Measurements from ENCODE around the gene USHBP1. TPM values are rescaled to one million over a fixed set of nuclear protein-coding genes. Genes with fewer than 3 reads are reported as not detected.

USHBP1 gene
- total and polyA plus RNA-seq, 7 experiments from 2014 or later, result 0.22 to 1.2 (median 0.49) TPM; not detected in 1

GRCh38 chr19:17309198-17309964 lies 44.8 kb upstream of the USHBP1 start, which contains the start of gene DDA1:
TSS of gene DDA1 (plus strand) at chr19:17309563. CDS start at chr19:17309655, 92 bp downstream.
- Mint-ChIP-seq H3K9me3 (no peaks in the 10 kb centered on the region), H3K4me1 (peaks cover 32 to 60% (median 50%) of the 10 kb centered on the region in 7 donors), H3K36me3 (peaks cover 0 to 8% (median 0%) of the 10 kb centered on the region in 5 donors), H3K4me3 (peak within 1 kb of the TSS; percentile 91 to 100 (median 97)), H3K27ac (peak within 1 kb of the TSS; percentile 91 to 98 (median 94)), H3K27me3 (no peaks in the 10 kb centered on the region)
- H3K4me1 ChIP-seq (ENCODE audit: control insufficient read depth in 2 of 2, insufficient read depth in 2 of 2, low read length in 2 of 2), result peaks cover 22 to 28% of the 10 kb centered on the region in 2 donors
- intact Hi-C loops (cut with micrococcal nuclease), result loop anchor here (1.0 to 10.0 kb wide), 13 partner anchors 17 to 1932 kb away; partner anchors contain the start of genes C19orf44 (in 2 of the 2), CALR3 (in 2 of the 2), GTPBP3 (in 2 of the 2) and HAUS8 (in 2 of the 2)
- DNase-seq (peak; percentile 81 to 100 (median 99)), ATAC-seq (peak; percentile 92)
- H3K4me3 ChIP-seq (ENCODE audit: low read length), result peak within 1 kb of the TSS; percentile 86
- peaks cover 0 to 29% (median 9%) of the 10 kb centered on the region in 3 experiments for H3K36me3 ChIP-seq (ENCODE audit: control insufficient read depth in 2 of 3, insufficient read depth in 3 of 3, low read length in 3 of 3)
- ChIA-PET POLR2A (interaction anchor here (0.6 to 5.8 kb wide), 14 partner anchors 12 to 1223 kb away, joined by 3 to 56 read pairs (median 4); partner anchors contain the start of genes ANO8, BABAM1, GTPBP3 and MVB12A), CTCF (interaction anchor here (0.5 to 1.9 kb wide), 7 partner anchors 16 to 80 kb away, joined by 3 to 8 read pairs (median 5); partner anchors contain the start of gene BABAM1)
- H3K27ac ChIP-seq (ENCODE audit: low read depth, low read length), result peak within 1 kb of the TSS; percentile 87
- H3K9me3 ChIP-seq (ENCODE audit: control insufficient read depth in 2 of 3, low read length in 3 of 3), result no peaks in the 10 kb centered on the region
- no peaks in the 10 kb centered on the region for H3K27me3 ChIP-seq (ENCODE audit: control insufficient read depth in 2 of 2, insufficient read depth in 2 of 2, low read length in 2 of 2)

DNA sequence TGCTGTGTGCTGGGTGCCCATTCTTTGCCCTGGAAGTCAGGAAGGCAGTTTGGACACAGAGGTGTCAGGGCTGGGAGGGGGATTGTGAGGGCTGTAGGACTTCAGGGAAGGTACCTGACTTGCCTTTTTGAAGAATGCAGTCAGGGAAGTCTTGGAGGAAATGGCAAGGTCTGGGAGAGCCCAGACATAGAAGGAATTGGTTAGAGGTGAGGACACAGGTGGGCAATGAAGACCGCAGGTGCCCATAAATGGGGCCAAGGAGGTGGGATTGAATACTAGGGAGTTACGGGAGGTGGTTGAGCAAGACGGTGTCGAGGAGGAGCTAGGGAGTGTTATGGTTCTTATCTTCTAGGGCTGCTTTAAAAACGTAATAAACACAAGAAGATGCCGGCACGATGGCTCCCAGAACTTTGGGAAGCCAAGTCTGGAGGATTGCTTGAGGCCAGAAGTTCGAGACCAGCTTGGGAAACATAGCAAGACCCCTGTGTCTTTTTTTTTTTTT lies 43.4 kb upstream of the USHBP1 start:
- intact Hi-C loops (cut with micrococcal nuclease), result loop anchor here (5.0 to 10.0 kb wide), 6 partner anchors 99 to 1931 kb away; partner anchors contain the start of genes C19orf44 (in 2 of the 2), CALR3 (in 2 of the 2), AKAP8 (in 1 of the 2) and BST2 (in 1 of the 2)
- no peak for ATAC-seq
- H3K4me1 Mint-ChIP-seq, result peaks cover 32 to 69% (median 61%) of the 10 kb centered on the region in 7 donors

DNA sequence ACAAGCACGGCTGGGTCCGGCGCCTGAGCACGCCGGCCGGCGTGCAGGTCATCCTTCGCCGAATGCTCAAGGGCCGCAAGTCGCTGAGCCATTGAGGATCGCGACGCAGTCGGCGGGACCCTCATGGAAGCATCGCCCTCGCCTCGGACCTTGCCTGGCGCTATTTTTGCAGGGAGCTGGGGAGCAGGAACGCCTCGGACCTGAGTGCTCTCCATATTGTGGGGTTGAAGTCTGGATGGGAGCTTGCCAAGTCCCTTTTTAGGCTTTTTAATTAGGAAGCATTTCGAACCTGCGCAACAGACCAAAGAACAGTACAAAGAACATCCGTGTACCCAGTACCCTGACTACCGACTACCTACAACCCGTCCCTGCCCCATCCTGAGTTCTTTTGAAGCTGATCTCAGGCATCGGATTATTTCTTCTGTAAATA lies 41.8 kb upstream of the USHBP1 start:
- peak overlapping the region; percentile 81 for H3K27ac ChIP-seq (ENCODE audit: low read depth, low read length)
- ChIA-PET CTCF (interaction anchor here (0.6 to 0.7 kb wide), 6 partner anchors 16 to 181 kb away, joined by 3 to 7 read pairs (median 4); no protein-coding TSS in a partner anchor), POLR2A (interaction anchor here (0.6 to 5.8 kb wide), 10 partner anchors 18 to 939 kb away, joined by 3 to 56 read pairs (median 4); partner anchors contain the start of genes ANO8 and GTPBP3)
- DNase-seq (no peak), ATAC-seq (no peak)
- Mint-ChIP-seq H3K9me3 (no peaks in the 10 kb centered on the region), H3K4me1 (peaks cover 30 to 68% (median 61%) of the 10 kb centered on the region in 7 donors), H3K27me3 (no peaks in the 10 kb centered on the region), H3K36me3 (peaks cover 0 to 6% (median 0%) of the 10 kb centered on the region in 5 donors), H3K4me3 (peak overlapping the region; percentile 82 to 94 (median 90)), H3K27ac (peak overlapping the region; percentile 70 to 92 (median 84))
- H3K9me3 ChIP-seq (ENCODE audit: control insufficient read depth in 2 of 3, low read length in 3 of 3), result no peaks in the 10 kb centered on the region
- peaks cover 0 to 8% (median 0%) of the 10 kb centered on the region in 3 experiments for H3K36me3 ChIP-seq (ENCODE audit: control insufficient read depth in 2 of 3, insufficient read depth in 3 of 3, low read length in 3 of 3)
- intact Hi-C loops (cut with micrococcal nuclease), result loop anchor here (5.0 to 10.0 kb wide), 6 partner anchors 101 to 1929 kb away; partner anchors contain the start of genes C19orf44 (in 2 of the 2), CALR3 (in 2 of the 2), AKAP8 (in 1 of the 2) and BST2 (in 1 of the 2)
- no peaks in the 10 kb centered on the region for H3K27me3 ChIP-seq (ENCODE audit: control insufficient read depth in 2 of 2, insufficient read depth in 2 of 2, low read length in 2 of 2)
- H3K4me3 ChIP-seq (ENCODE audit: low read length), result peak overlapping the region; percentile 93
- H3K4me1 ChIP-seq (ENCODE audit: control insufficient read depth in 2 of 2, insufficient read depth in 2 of 2, low read length in 2 of 2), result peaks cover 25 to 35% of the 10 kb centered on the region in 2 donors

More for the DNA sequence above, 43.4 kb upstream of the USHBP1 start:
- Histone ChIP-seq H3K27me3 (ENCODE audit: control insufficient read depth in 2 of 2, insufficient read depth in 2 of 2, low read length in 2 of 2) (no peaks in the 10 kb centered on the region), H3K4me1 (ENCODE audit: control insufficient read depth in 2 of 2, insufficient read depth in 2 of 2, low read length in 2 of 2) (peaks cover 29 to 35% of the 10 kb centered on the region in 2 donors), H3K4me3 (ENCODE audit: low read length) (no peak overlapping the region), H3K36me3 (ENCODE audit: control insufficient read depth in 2 of 3, insufficient read depth in 3 of 3, low read length in 3 of 3) (peaks cover 0 to 21% (median 0%) of the 10 kb centered on the region in 3 experiments), H3K9me3 (ENCODE audit: control insufficient read depth in 2 of 3, low read length in 3 of 3) (no peaks in the 10 kb centered on the region), H3K27ac (ENCODE audit: low read depth, low read length) (no peak overlapping the region)
- ChIA-PET POLR2A (interaction anchor here (1.3 to 5.8 kb wide), 5 partner anchors 16 to 239 kb away, joined by 3 to 56 read pairs (median 17); partner anchors contain the start of genes ANO8, GTPBP3 and PGLS), CTCF (interaction anchor here (1.8 kb wide), 1 partner anchor 37 kb away, joined by 8 read pairs; no protein-coding TSS in a partner anchor)
- Mint-ChIP-seq H3K4me3 (peak overlapping the region in 9 of 10 donors; percentile 6 to 90 (median 32)), H3K27me3 (no peaks in the 10 kb centered on the region), H3K9me3 (no peaks in the 10 kb centered on the region), H3K36me3 (peaks cover 0 to 6% (median 0%) of the 10 kb centered on the region in 5 donors), H3K27ac (peak overlapping the region in 4 of 9 donors; percentile 62 to 89 (median 76))
- no peak for DNase-seq

GRCh38 chr19:17305517-17306284 lies 41.2 kb upstream of the USHBP1 start, which contains the start of gene MRPL34:
TSS of gene MRPL34 (plus strand) at chr19:17305872. CDS start at chr19:17305893, 21 bp downstream.
- no peaks in the 10 kb centered on the region for H3K9me3 ChIP-seq (ENCODE audit: control insufficient read depth in 2 of 3, low read length in 3 of 3)
- peaks cover 28 to 64% (median 57%) of the 10 kb centered on the region in 7 donors for H3K4me1 Mint-ChIP-seq
- H3K4me1 ChIP-seq (ENCODE audit: control insufficient read depth in 2 of 2, insufficient read depth in 2 of 2, low read length in 2 of 2), result peaks cover 22 to 32% of the 10 kb centered on the region in 2 donors
- intact Hi-C loops (cut with micrococcal nuclease), result loop anchor here (1.0 to 10.0 kb wide), 13 partner anchors 13 to 1928 kb away; partner anchors contain the start of genes BABAM1 (in 2 of the 2), C19orf44 (in 2 of the 2), CALR3 (in 2 of the 2) and HAUS8 (in 2 of the 2)
- H3K27me3 ChIP-seq (ENCODE audit: control insufficient read depth in 2 of 2, insufficient read depth in 2 of 2, low read length in 2 of 2), result no peaks in the 10 kb centered on the region
- H3K27ac Mint-ChIP-seq, result peak within 1 kb of the TSS; percentile 82 to 93 (median 90)
- H3K27me3 Mint-ChIP-seq, result no peaks in the 10 kb centered on the region
- ChIA-PET POLR2A (interaction anchor here (0.6 to 5.8 kb wide), 17 partner anchors 13 to 939 kb away, joined by 3 to 56 read pairs (median 5); partner anchors contain the start of genes ANKLE1, ANO8, BABAM1 and GTPBP3), CTCF (interaction anchor here (0.6 to 1.3 kb wide), 8 partner anchors 9 to 588 kb away, joined by 3 to 5 read pairs (median 3); partner anchors contain the start of genes ANO8 and BABAM1)
- no peaks in the 10 kb centered on the region for H3K9me3 Mint-ChIP-seq
- peak within 1 kb of the TSS; percentile 82 to 94 (median 90) for H3K4me3 Mint-ChIP-seq
- peak within 1 kb of the TSS; percentile 93 for H3K4me3 ChIP-seq (ENCODE audit: low read length)
- peaks cover 0 to 6% (median 0%) of the 10 kb centered on the region in 5 donors for H3K36me3 Mint-ChIP-seq
- H3K36me3 ChIP-seq (ENCODE audit: control insufficient read depth in 2 of 3, insufficient read depth in 3 of 3, low read length in 3 of 3), result peaks cover 0 to 8% (median 0%) of the 10 kb centered on the region in 3 experiments
- H3K27ac ChIP-seq (ENCODE audit: low read depth, low read length), result peak within 1 kb of the TSS; percentile 81
- peak; percentile 65 for ATAC-seq
- DNase-seq, result peak; percentile 81 to 96 (median 93)

- H3K27ac Mint-ChIP-seq, result peak overlapping the region; percentile 26 to 93 (median 90)
- no peaks in the 10 kb centered on the region for H3K9me3 ChIP-seq (ENCODE audit: control insufficient read depth in 2 of 3, low read length in 3 of 3)
- H3K4me3 ChIP-seq (ENCODE audit: low read length), result peak overlapping the region; percentile 93
- peaks cover 0 to 4% (median 0%) of the 10 kb centered on the region in 5 donors for H3K36me3 Mint-ChIP-seq
- peak overlapping the region; percentile 40 for H3K27ac ChIP-seq (ENCODE audit: low read depth, low read length)
- H3K4me1 Mint-ChIP-seq, result peaks cover 24 to 59% (median 52%) of the 10 kb centered on the region in 7 donors
- H3K4me3 Mint-ChIP-seq, result peak overlapping the region; percentile 82 to 94 (median 90)
- H3K27me3 Mint-ChIP-seq, result no peaks in the 10 kb centered on the region
- intact Hi-C loops (cut with micrococcal nuclease), result loop anchor here (1.0 to 10.0 kb wide), 13 partner anchors 13 to 1928 kb away; partner anchors contain the start of genes BABAM1 (in 2 of the 2), C19orf44 (in 2 of the 2), CALR3 (in 2 of the 2) and HAUS8 (in 2 of the 2)
- peaks cover 17 to 26% of the 10 kb centered on the region in 2 donors for H3K4me1 ChIP-seq (ENCODE audit: control insufficient read depth in 2 of 2, insufficient read depth in 2 of 2, low read length in 2 of 2)
- DNase-seq, result no peak
- H3K9me3 Mint-ChIP-seq, result no peaks in the 10 kb centered on the region
- no peaks in the 10 kb centered on the region for H3K27me3 ChIP-seq (ENCODE audit: control insufficient read depth in 2 of 2, insufficient read depth in 2 of 2, low read length in 2 of 2)
- ChIA-PET CTCF (interaction anchor here (0.6 to 1.3 kb wide), 8 partner anchors 8 to 228 kb away, joined by 3 to 5 read pairs (median 3); partner anchors contain the start of genes ANO8 and BABAM1), POLR2A (interaction anchor here (0.6 to 5.8 kb wide), 10 partner anchors 12 to 832 kb away, joined by 3 to 56 read pairs (median 5); partner anchors contain the start of genes ANKLE1, ANO8, BABAM1 and GTPBP3)
- peaks cover 0 to 8% (median 0%) of the 10 kb centered on the region in 3 experiments for H3K36me3 ChIP-seq (ENCODE audit: control insufficient read depth in 2 of 3, insufficient read depth in 3 of 3, low read length in 3 of 3)
- ATAC-seq, result no peak
These were observed 40.6 kb upstream of the USHBP1 start for GRCh38 chr19:17305216-17305516.

All from naive thymus-derived CD4-positive, alpha-beta T cell (primary cell).